Kidney (tissue), 14 donors: ENCODE results near the gene DCXR. TPM values are rescaled to one million over a fixed set of nuclear protein-coding genes. Genes with fewer than 3 reads are reported as not detected.

Experiments
- DNase-seq, 5 donors: peaks; one replicate each; pipeline ENCODE4 v3.0.0-alpha.2; 2013 to 2020
- FAIRE-seq: peaks from 2 replicates; lab custom pipeline; 2012; peaks lifted over from hg19 to GRCh38; lab: Jason Lieb, UNC
- H3K27ac ChIP-seq, 2 donors: one replicate each; pipeline ENCODE4 v1.7.0; 2013; ENCODE audit warnings: low read depth in 2 of 2, low read length in 2 of 2, inconsistent platforms in 1 of 2
- H3K27me3 ChIP-seq: one replicate; pipeline ENCODE4 v1.7.1; 2013; ENCODE audit warnings: low read length, inconsistent platforms; ENCODE audit not compliant: control insufficient read depth, insufficient read depth
- H3K36me3 ChIP-seq, 3 donors: one replicate each; pipeline versions ENCODE4 v1.7.0 to v1.7.1; 2013; ENCODE audit warnings: low read length in 3 of 3, control low read depth in 1 of 3, inconsistent platforms in 1 of 3; ENCODE audit not compliant: insufficient read depth in 3 of 3, control insufficient read depth in 2 of 3
- H3K4me1 ChIP-seq, 3 donors: one replicate each; pipeline versions ENCODE4 v1.7.0 to v1.7.1; 2013; ENCODE audit warnings: low read length in 3 of 3, inconsistent platforms in 1 of 3, low read depth in 1 of 3; ENCODE audit not compliant: control insufficient read depth in 2 of 3, insufficient read depth in 2 of 3
- H3K4me3 ChIP-seq, 3 donors: one replicate each; pipeline versions ENCODE4 v1.7.0 to v1.8.1; 2013; ENCODE audit warnings: low read length in 3 of 3, control low read depth in 1 of 3, inconsistent platforms in 1 of 3
- H3K9ac ChIP-seq, 3 donors: one replicate each; pipeline versions ENCODE4 v1.7.0 to v1.7.1; 2013; ENCODE audit warnings: low read length in 3 of 3, control low read depth in 1 of 3, inconsistent platforms in 1 of 3
- H3K9me3 ChIP-seq, 3 donors: one replicate each; pipeline versions ENCODE4 v1.7.0 to v1.7.1; 2013; ENCODE audit warnings: low read length in 3 of 3, control low read depth in 1 of 3, inconsistent platforms in 1 of 3; ENCODE audit not compliant: control insufficient read depth in 2 of 3, insufficient read depth in 1 of 3
- CTCF ChIP-seq: IDR thresholded peaks from 3 replicates; pipeline ENCODE4 v1.5.1; 2012; ENCODE audit warnings: mild to moderate bottlenecking, moderate library complexity, borderline replicate concordance; ENCODE audit not compliant: insufficient read depth; ENCODE audit errors: extremely low read depth
- intact Hi-C: fragments of 100-400 bp; cut with DNase I; formaldehyde crosslinking; loops from one replicate; pipeline ENCODE4 v1.11.1; 2022
- polyA plus RNA-seq: library from polyadenylated mRNA; stranded (reverse); fragments of 350-450 nt; fragmentation: Illumina TruSeq; extraction: RNeasy Lipid Tissue Mini Kit (QIAGEN cat#74804); gene quantifications from one replicate; pipeline ENCODE4 v1.2.3, GENCODE V29; 2014; ENCODE audit warnings: low read depth, low replicate concordance; ENCODE audit not compliant: insufficient read depth
- total RNA-seq: library from RNA; stranded (reverse); fragmentation: NEBNext Ultra II Directional; extraction: Animal tissue kit (Norgen Biotek cat#: 25700); gene quantifications from one replicate; pipeline ENCODE4 v1.2.1, GENCODE V29; 2021
- donor health status: control.
- donor health status: control.
- donor health status: control.
- donor health status: control.
- donor health status: control.
- donor health status: DM: yes; HTN: yes; CAD: no.
- donor health status: Normal renal cell carcinoma (clear cell type).

DCXR gene
- total and polyA plus RNA-seq, 2 donors from 2014 or later: 102 to 551 TPM

GRCh38 chr17:82085031-82085861 lies 47.7 kb upstream of the DCXR start:
- H3K27me3 ChIP-seq: no peaks in the 10 kb centered on the region
- H3K9me3 ChIP-seq: no peaks in the 10 kb centered on the region
- no peak for FAIRE-seq
- no peak overlapping the region for H3K9ac ChIP-seq
- DNase-seq: no peak
- H3K36me3 ChIP-seq: peaks cover 0 to 14% (median 4%) of the 10 kb centered on the region in 3 donors
- no peak overlapping the region for H3K4me3 ChIP-seq
- H3K27ac ChIP-seq: no peak overlapping the region
- intact Hi-C loops: no loop called here
- H3K4me1 ChIP-seq: no peaks in the 10 kb centered on the region
- TF ChIP-seq CTCF: no peak

GRCh38 chr17:82084373-82085030 lies 47.0 kb upstream of the DCXR start:
- no peaks in the 10 kb centered on the region for H3K27me3 ChIP-seq
- no peaks in the 10 kb centered on the region for H3K4me1 ChIP-seq
- H3K27ac ChIP-seq: no peak overlapping the region
- no peak overlapping the region for H3K4me3 ChIP-seq
- H3K9ac ChIP-seq: no peak overlapping the region
- peaks cover 0 to 14% (median 4%) of the 10 kb centered on the region in 3 donors for H3K36me3 ChIP-seq
- no peak for TF ChIP-seq CTCF
- no peak for DNase-seq
- intact Hi-C loops: no loop called here
- H3K9me3 ChIP-seq: no peaks in the 10 kb centered on the region
- no peak for FAIRE-seq

GRCh38 chr17:82083533-82084359 lies 46.2 kb upstream of the DCXR start:
- peaks cover 0 to 11% (median 4%) of the 10 kb centered on the region in 3 donors for H3K36me3 ChIP-seq
- intact Hi-C loops: no loop called here
- peak in 1 of 5 donors; percentile 16 for DNase-seq

More at GRCh38 chr17:82083533-82084359, 46.2 kb upstream of the DCXR start:
- no peak for TF ChIP-seq CTCF
- Histone ChIP-seq H3K27me3 (no peaks in the 10 kb centered on the region), H3K4me3 (no peak overlapping the region), H3K9ac (no peak overlapping the region), H3K4me1 (no peaks in the 10 kb centered on the region), H3K27ac (no peak overlapping the region), H3K9me3 (no peaks in the 10 kb centered on the region)
- no peak for FAIRE-seq
